Medulla oblongata (tissue), 1 donor: Measurements from ENCODE around the gene MIGA1.

Experiments used
- DNase-seq: peaks from one replicate; pipeline ENCODE4 v3.0.0-alpha.2; 2015; ENCODE audit errors: extremely low spot score

The MIGA1 gene

GRCh38 chr1:77850082-77850481 lies 70.6 kb downstream of the MIGA1 start:
- DNase-seq, result no peak

- DNase-seq, result no peak
These were observed 78.1 kb downstream of the MIGA1 start for GRCh38 chr1:77857552-77857951.

- no peak for DNase-seq
These were observed 79.3 kb downstream of the MIGA1 start for GRCh38 chr1:77858725-77859124.

GRCh38 chr1:77859248-77859647 lies 79.8 kb downstream of the MIGA1 start:
- no peak for DNase-seq

- no peak for DNase-seq
These were observed 86.8 kb downstream of the MIGA1 start for GRCh38 chr1:77866296-77866695.

GRCh38 chr1:77872645-77873044 lies 93.2 kb downstream of the MIGA1 start:
- DNase-seq, result no peak

- DNase-seq, result no peak
These were observed 94.0 kb downstream of the MIGA1 start for GRCh38 chr1:77873461-77873860.

GRCh38 chr1:77874804-77875445 lies 95.5 kb downstream of the MIGA1 start:
- DNase-seq, result no peak

- no peak for DNase-seq
These were observed 97.4 kb downstream of the MIGA1 start for GRCh38 chr1:77876884-77877283.

GRCh38 chr1:77881061-77881460 lies 101.6 kb downstream of the MIGA1 start:
- DNase-seq, result no peak

- no peak for DNase-seq
These were observed 103.0 kb downstream of the MIGA1 start for GRCh38 chr1:77882411-77882810.

- DNase-seq, result peak; percentile 28
These were observed 108.8 kb downstream of the MIGA1 start, which contains the start of gene NEXN for GRCh38 chr1:77888081-77888780. Gene NEXN (plus strand): TSS chr1:77888624. CDS start chr1:77916107, 27,483 bp downstream.

GRCh38 chr1:77888781-77889642 lies 109.6 kb downstream of the MIGA1 start:
- DNase-seq, result no peak

GRCh38 chr1:77889671-77890070 lies 110.2 kb downstream of the MIGA1 start:
- DNase-seq, result no peak

- DNase-seq, result no peak
These were observed 111.8 kb downstream of the MIGA1 start for GRCh38 chr1:77891200-77891599.

GRCh38 chr1:77899647-77900320 lies 120.3 kb downstream of the MIGA1 start:
- no peak for DNase-seq

- peak; percentile 63 for DNase-seq
These were observed 121.3 kb downstream of the MIGA1 start for GRCh38 chr1:77900687-77901293.

- no peak for DNase-seq
These were observed 126.2 kb downstream of the MIGA1 start for GRCh38 chr1:77905603-77906002.

- no peak for DNase-seq
These were observed 126.6 kb downstream of the MIGA1 start for GRCh38 chr1:77906019-77906545.

GRCh38 chr1:77906624-77907023 lies 127.2 kb downstream of the MIGA1 start:
- DNase-seq, result no peak

GRCh38 chr1:77910116-77910515 lies 130.7 kb downstream of the MIGA1 start:
- DNase-seq, result no peak
